Activated T-helper 17 cell treated with anti-CD3 and anti-CD28 coated beads, Interleukin-2, amount 50 U/mL, for 72 hours (primary cell): ENCODE data around the gene LRRC47. TPM values are rescaled to one million over a fixed set of nuclear protein-coding genes. Genes with fewer than 3 reads are reported as not detected.

Experiments used
- ATAC-seq: fragments of 150-1000 bp; cut with Tn5 transposase; replicated peaks from 2 replicates; pipeline ENCODE4 v1.10.0; 2021; ENCODE audit warnings: mild to moderate bottlenecking, moderate library complexity
- H3K27ac Mint-ChIP-seq: one replicate; pipeline ENCODE4 v1.8.0; 2022; ENCODE audit warnings: mixed read lengths
- H3K27me3 Mint-ChIP-seq: one replicate; pipeline ENCODE4 v1.8.0; 2022; ENCODE audit warnings: mixed read lengths
- H3K36me3 Mint-ChIP-seq: one replicate; pipeline ENCODE4 v1.8.0; 2022; ENCODE audit warnings: low read depth, mild to moderate bottlenecking, mixed read lengths
- H3K4me1 Mint-ChIP-seq: one replicate; pipeline ENCODE4 v1.8.0; 2022; ENCODE audit warnings: mixed read lengths
- H3K4me3 Mint-ChIP-seq: one replicate; pipeline ENCODE4 v1.8.0; 2022; ENCODE audit warnings: mild to moderate bottlenecking, mixed read lengths
- H3K9me3 Mint-ChIP-seq: one replicate; pipeline ENCODE4 v1.8.0; 2022; ENCODE audit warnings: mixed read lengths
- total RNA-seq, 2 donors: library from RNA; stranded (reverse); gene quantifications; one replicate each; pipeline ENCODE4 v1.2.3, GENCODE V29; 2022

Gene LRRC47
- total RNA-seq, 2 donors from 2014 or later, result 26.4 to 35.9 TPM

- no peaks in the 10 kb centered on the region for H3K9me3 Mint-ChIP-seq
- no peak for ATAC-seq
- no peaks in the 10 kb centered on the region for H3K4me1 Mint-ChIP-seq
- H3K36me3 Mint-ChIP-seq, result peaks cover 16% of the 10 kb centered on the region
- H3K27ac Mint-ChIP-seq, result no peak overlapping the region
- H3K4me3 Mint-ChIP-seq, result no peak overlapping the region
- H3K27me3 Mint-ChIP-seq, result no peaks in the 10 kb centered on the region
These were observed 61.7 kb downstream of the LRRC47 start for GRCh38 chr1:3734602-3735001.

DNA sequence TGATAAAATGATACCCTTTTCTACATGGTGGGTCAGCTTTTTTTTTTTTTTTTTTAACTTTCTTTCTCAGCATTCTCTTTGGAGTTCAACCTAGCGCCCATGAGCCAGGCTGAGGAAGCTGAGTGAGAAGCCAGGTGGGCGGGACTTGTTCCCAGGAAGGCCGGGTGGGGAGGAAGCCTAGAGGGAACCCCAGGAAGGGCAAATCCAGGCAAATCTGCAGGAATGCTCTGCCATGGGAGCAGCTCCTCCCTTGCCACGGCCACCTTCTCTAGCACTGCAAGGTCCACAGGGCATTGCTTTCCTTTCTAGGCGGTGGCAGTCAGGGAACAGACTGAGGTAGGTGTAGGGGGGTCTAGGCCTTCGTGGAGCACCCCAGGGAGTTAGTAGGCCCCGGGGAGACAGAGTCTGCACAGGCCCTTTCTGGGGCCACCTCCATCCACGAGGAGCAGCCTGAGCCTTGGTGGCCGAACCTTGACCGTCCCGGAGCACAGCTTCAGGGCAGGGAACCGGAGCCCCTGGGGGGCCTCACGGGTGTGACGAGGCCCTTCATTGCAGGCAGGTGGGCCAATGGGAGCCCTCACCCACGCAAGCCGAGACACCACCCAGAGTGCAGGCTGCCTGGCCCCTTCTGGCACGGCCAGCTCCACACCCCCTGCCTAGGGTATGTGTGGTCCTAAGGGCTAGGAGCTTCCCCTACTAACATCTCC, 62.3 kb downstream of the LRRC47 start:
- Mint-ChIP-seq H3K4me1 (no peaks in the 10 kb centered on the region), H3K9me3 (no peaks in the 10 kb centered on the region), H3K27ac (no peak overlapping the region), H3K4me3 (no peak overlapping the region), H3K27me3 (no peaks in the 10 kb centered on the region), H3K36me3 (peaks cover 16% of the 10 kb centered on the region)
- ATAC-seq, result no peak

- H3K9me3 Mint-ChIP-seq, result no peaks in the 10 kb centered on the region
- no peak overlapping the region for H3K4me3 Mint-ChIP-seq
- H3K4me1 Mint-ChIP-seq, result no peaks in the 10 kb centered on the region
- H3K27me3 Mint-ChIP-seq, result peaks cover 4% of the 10 kb centered on the region
- H3K36me3 Mint-ChIP-seq, result peaks cover 16% of the 10 kb centered on the region
- no peak overlapping the region for H3K27ac Mint-ChIP-seq
- ATAC-seq, result no peak
These were observed 63.0 kb downstream of the LRRC47 start for GRCh38 chr1:3733094-3733882.

DNA sequence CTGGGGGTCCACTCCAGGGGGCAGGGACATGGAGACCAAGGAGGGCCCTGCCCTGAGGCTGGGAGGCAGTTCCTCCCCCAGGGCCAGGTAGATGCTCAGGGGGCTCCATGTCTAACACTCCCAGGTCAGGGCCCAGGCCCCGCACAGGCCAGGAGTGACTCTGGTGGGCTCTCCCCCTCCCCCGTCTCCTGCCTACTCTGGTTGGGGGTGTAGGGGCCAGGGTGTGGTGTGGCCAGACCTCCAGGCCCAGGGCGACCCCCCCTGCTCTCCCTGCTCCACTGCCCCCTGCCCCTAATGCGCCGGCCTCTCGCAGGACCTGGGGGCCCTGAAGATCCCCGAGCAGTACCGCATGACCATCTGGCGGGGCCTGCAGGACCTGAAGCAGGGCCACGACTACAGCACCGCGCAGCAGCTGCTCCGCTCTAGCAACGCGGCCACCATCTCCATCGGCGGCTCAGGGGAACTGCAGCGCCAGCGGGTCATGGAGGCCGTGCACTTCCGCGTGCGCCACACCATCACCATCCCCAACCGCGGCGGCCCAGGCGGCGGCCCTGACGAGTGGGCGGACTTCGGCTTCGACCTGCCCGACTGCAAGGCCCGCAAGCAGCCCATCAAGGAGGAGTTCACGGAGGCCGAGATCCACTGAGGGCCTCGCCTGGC, 63.7 kb downstream of the LRRC47 start:
- H3K4me1 Mint-ChIP-seq, result no peaks in the 10 kb centered on the region
- ATAC-seq, result no peak
- H3K27me3 Mint-ChIP-seq, result peaks cover 4% of the 10 kb centered on the region
- H3K27ac Mint-ChIP-seq, result no peak overlapping the region
- peaks cover 15% of the 10 kb centered on the region for H3K36me3 Mint-ChIP-seq
- no peak overlapping the region for H3K4me3 Mint-ChIP-seq
- H3K9me3 Mint-ChIP-seq, result no peaks in the 10 kb centered on the region

DNA sequence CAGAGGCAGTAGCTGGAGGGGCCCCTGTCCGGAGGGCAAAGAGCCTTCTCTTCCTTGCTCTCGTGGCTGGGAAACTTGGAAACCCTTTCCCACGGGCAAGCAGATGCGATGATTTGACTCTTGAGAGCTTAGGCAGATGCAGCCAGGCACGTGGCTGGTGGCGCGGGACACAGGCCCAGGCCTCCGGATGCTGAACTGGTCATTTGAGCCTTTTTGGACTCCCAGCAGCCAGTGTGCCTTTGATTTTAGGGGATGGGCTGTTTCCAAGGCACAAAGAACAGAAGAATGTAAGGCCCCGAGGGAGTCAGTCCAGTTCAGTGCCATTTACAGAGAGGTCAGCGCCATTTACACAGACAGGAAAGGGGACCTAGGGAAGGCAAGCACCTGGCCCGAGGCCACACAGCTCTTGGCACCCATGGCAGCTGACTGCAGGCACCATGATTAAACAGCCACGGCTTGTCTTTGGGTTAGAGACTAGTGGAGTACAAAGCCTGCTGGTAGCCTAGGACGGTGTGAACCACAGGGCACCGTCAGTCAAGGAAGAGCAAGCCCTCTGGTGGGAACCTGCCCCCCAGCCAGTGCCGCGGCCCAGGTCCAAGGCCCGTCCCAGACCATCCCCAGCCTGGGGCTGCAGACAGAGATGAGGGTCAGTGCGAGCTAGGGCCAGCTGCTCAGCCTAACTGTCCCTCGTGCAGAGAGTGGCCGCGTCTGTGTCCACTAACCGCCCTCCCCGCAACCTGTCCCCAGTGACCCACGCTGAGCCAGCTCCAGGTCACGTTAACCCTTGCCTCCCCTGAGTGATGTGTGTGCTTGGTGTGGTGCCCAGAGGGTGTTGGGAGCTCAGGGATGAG, 64.5 kb downstream of the LRRC47 start:
- Mint-ChIP-seq H3K9me3 (no peaks in the 10 kb centered on the region), H3K4me1 (no peaks in the 10 kb centered on the region), H3K27ac (no peak overlapping the region), H3K27me3 (peaks cover 6% of the 10 kb centered on the region), H3K36me3 (peaks cover 8% of the 10 kb centered on the region), H3K4me3 (no peak overlapping the region)
- no peak for ATAC-seq

DNA sequence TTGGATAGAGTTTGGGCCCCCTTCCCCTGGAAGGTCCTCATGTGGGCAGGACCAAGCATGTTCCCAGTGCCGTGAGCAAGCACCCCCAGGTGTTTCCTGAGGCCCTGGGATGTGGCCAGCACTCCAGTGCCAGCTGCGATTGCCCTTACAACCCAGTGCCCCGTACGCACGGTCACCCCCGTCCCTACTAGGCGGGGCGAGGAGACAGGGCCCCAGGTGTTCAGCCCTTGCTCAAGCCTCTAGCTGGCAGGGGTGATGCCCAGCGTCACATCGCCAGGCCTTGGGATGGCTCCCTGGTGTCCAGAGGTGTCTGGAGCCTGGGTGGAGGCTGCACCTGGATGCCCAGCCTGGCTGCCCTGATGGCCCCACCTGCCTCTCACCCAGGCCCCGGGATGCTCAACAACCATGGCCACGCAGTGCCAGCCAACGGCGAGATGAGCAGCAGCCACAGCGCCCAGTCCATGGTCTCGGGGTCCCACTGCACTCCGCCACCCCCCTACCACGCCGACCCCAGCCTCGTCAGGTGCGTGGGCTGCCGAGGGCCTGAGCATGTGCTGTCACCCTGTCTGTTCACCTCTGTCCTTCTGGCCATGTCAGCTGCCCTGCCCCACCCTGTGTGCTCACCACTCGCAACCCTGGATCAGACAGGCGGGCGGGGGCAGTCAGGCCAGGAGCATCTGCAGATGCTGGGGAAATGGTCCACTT, 65.6 kb downstream of the LRRC47 start:
- Mint-ChIP-seq H3K36me3 (peaks cover under 1% of the 10 kb centered on the region), H3K4me3 (no peak overlapping the region), H3K27me3 (peaks cover 13% of the 10 kb centered on the region), H3K4me1 (no peaks in the 10 kb centered on the region), H3K27ac (no peak overlapping the region), H3K9me3 (no peaks in the 10 kb centered on the region)
- ATAC-seq, result no peak

GRCh38 chr1:3729594-3730542, 66.4 kb downstream of the LRRC47 start:
- H3K4me1 Mint-ChIP-seq, result no peaks in the 10 kb centered on the region
- no peaks in the 10 kb centered on the region for H3K9me3 Mint-ChIP-seq
- no peak overlapping the region for H3K4me3 Mint-ChIP-seq
- no peak overlapping the region for H3K27ac Mint-ChIP-seq
- no peak for ATAC-seq
- H3K27me3 Mint-ChIP-seq, result peaks cover 13% of the 10 kb centered on the region
- H3K36me3 Mint-ChIP-seq, result no peaks in the 10 kb centered on the region

Other genes with a start within 250 kb of the LRRC47 start
- gene MEGF6, start 185.0 kb downstream of the LRRC47 start, total RNA-seq, result 1 to 10 TPM; 5.0 to 9.7 TPM
- gene TPRG1L, start 171.5 kb downstream of the LRRC47 start, total RNA-seq, result 10 to 100 TPM in 1 of 2 donors, 1 to 10 TPM in 1; 8.9 to 10.4 TPM
- gene WRAP73, start 146.4 kb downstream of the LRRC47 start, total RNA-seq, result 10 to 100 TPM; 14.4 to 27.7 TPM
- gene TP73, start 144.0 kb downstream of the LRRC47 start, total RNA-seq, result 1 to 10 TPM in 1 of 2 donors, under 1 TPM in 1; 0.95 to 1.1 TPM
- not detected for gene CCDC27, start 44.0 kb downstream of the LRRC47 start, total RNA-seq
- gene SMIM1, start 23.7 kb downstream of the LRRC47 start, total RNA-seq, result 1 to 10 TPM; 1.5 to 2.8 TPM
- 10 to 100 TPM; 17.8 to 39.4 TPM for gene CEP104, start 60.7 kb upstream of the LRRC47 start, total RNA-seq
- 10 to 100 TPM; 13.0 to 18.5 TPM for gene DFFB, start 61.0 kb upstream of the LRRC47 start, total RNA-seq
- 10 to 100 TPM; 25.1 to 33.2 TPM for gene C1orf174, start 103.8 kb upstream of the LRRC47 start, total RNA-seq